H1 (cell line): ENCODE measurements around the gene RBBP5. TPM values are rescaled to one million over a fixed set of nuclear protein-coding genes. Genes with fewer than 3 reads are reported as not detected.

Source experiments
- CTCF ChIA-PET: fragments of 300-600 bp; sonication (Branson Sonifier 250); formaldehyde crosslinking; loops from one replicate; lab custom pipeline; 2021; ENCODE audit not compliant: partially characterized antibody; lab: Charles Lee
- POLR2A ChIA-PET: fragments of 300-600 bp; sonication (Branson Sonifier 250); formaldehyde crosslinking; loops from one replicate; lab custom pipeline; 2021; ENCODE audit warnings: inconsistent platforms; ENCODE audit not compliant: partially characterized antibody; lab: Charles Lee
- DNase-seq, 2 experiments: peaks; one replicate each; pipeline versions ENCODE4 v3.0.0 to v3.0.0-alpha.2; 2010 to 2022; ENCODE audit warnings: low spot score in 2 of 2, low read depth in 1 of 2, mixed read lengths in 1 of 2
- FAIRE-seq: peaks from 2 replicates; lab custom pipeline; 2011; peaks lifted over from hg19 to GRCh38; lab: Jason Lieb, UNC
- H2AFZ ChIP-seq: 2 replicates; pipeline ENCODE4 v1.8.1; 2012; ENCODE audit warnings: low read length, inconsistent platforms
- H2AK5ac ChIP-seq: 2 replicates; pipeline ENCODE4 v1.6.1; 2013; ENCODE audit warnings: low read depth, low read length
- H2BK120ac ChIP-seq: replicated peaks from 2 replicates; pipeline ENCODE3; 2013; ENCODE audit warnings: low read depth, low read length, inconsistent platforms
- H2BK12ac ChIP-seq: 2 replicates; pipeline ENCODE4 v1.6.1; 2013; ENCODE audit warnings: low read depth, low read length
- H2BK15ac ChIP-seq: 2 replicates; pipeline ENCODE4 v1.6.1; 2013; ENCODE audit warnings: low read length
- H2BK20ac ChIP-seq: 2 replicates; pipeline ENCODE4 v1.6.1; 2013; ENCODE audit warnings: low read length
- H2BK5ac ChIP-seq: 2 replicates; pipeline ENCODE4 v1.6.1; 2013; ENCODE audit warnings: low read depth, low read length
- H3K14ac ChIP-seq: 2 replicates; pipeline ENCODE4 v1.6.1; 2013; ENCODE audit warnings: inconsistent platforms; ENCODE audit not compliant: insufficient read length
- H3K18ac ChIP-seq: 2 replicates; pipeline ENCODE4 v1.6.1; 2013; ENCODE audit warnings: low read length; ENCODE audit errors: extremely low read depth
- H3K23ac ChIP-seq: 2 replicates; pipeline ENCODE4 v1.6.1; 2013; ENCODE audit warnings: inconsistent platforms; ENCODE audit not compliant: insufficient read length
- H3K23me2 ChIP-seq: 2 replicates; pipeline ENCODE4 v1.6.1; 2013; ENCODE audit warnings: low read depth, low read length
- H3K27ac ChIP-seq: 2 replicates; pipeline ENCODE4 v1.6.1; 2011; ENCODE audit warnings: low read depth, low read length, inconsistent platforms
- H3K27me3 ChIP-seq, 4 experiments: replicated peaks in 1 of 4; 1 replicate in 1 of 4; 2 replicates in 3 of 4; pipeline versions ENCODE4 v1.6.1 to v1.8.1; 2011 to 2013; ENCODE audit warnings: low read length in 3 of 4, mild to moderate bottlenecking in 3 of 4, inconsistent platforms in 2 of 4, mixed read lengths in 2 of 4, moderate library complexity in 1 of 4; ENCODE audit not compliant: control insufficient read depth in 3 of 4, insufficient read depth in 3 of 4; ENCODE audit errors: extremely low read depth in 1 of 4
- H3K36me3 ChIP-seq, 4 experiments: 2 replicates each; pipeline versions ENCODE4 v1.6.1 to v1.8.1; 2011 to 2013; ENCODE audit warnings: mild to moderate bottlenecking in 4 of 4, low read length in 3 of 4, moderate library complexity in 2 of 4, control low read depth in 1 of 4, inconsistent platforms in 1 of 4; ENCODE audit not compliant: insufficient read depth in 4 of 4, control insufficient read depth in 2 of 4
- H3K4ac ChIP-seq: replicated peaks from 2 replicates; pipeline ENCODE3; 2013; ENCODE audit warnings: low read length, low read depth, mixed read lengths, inconsistent platforms; ENCODE audit not compliant: insufficient read length
- H3K4me1 ChIP-seq, 4 experiments: replicated peaks in 1 of 4; 1 replicate in 1 of 4; 2 replicates in 3 of 4; pipeline versions ENCODE4 v1.6.1 to v1.8.1; 2011 to 2013; ENCODE audit warnings: low read length in 3 of 4, inconsistent platforms in 2 of 4, mixed read lengths in 1 of 4; ENCODE audit not compliant: insufficient read depth in 4 of 4, control insufficient read depth in 3 of 4
- H3K4me2 ChIP-seq, 2 experiments: 2 replicates each; pipeline versions ENCODE4 v1.6.1 to v1.8.1; 2011 to 2013; ENCODE audit warnings: low read depth in 2 of 2, low read length in 2 of 2, control low read depth in 1 of 2, inconsistent platforms in 1 of 2, mild to moderate bottlenecking in 1 of 2; ENCODE audit not compliant: insufficient read depth in 1 of 2
- H3K4me3 ChIP-seq, 4 experiments: fragments of 200-600, 300-600 bp in 1 of 4; sonication (generic), shearing (Covaris generic), sonication (Bioruptor Twin) in 1 of 4; 2 replicates each; pipeline versions ENCODE4 v1.5.1 to v1.8.1; 2011 to 2016; ENCODE audit warnings: low read length in 4 of 4, low read depth in 3 of 4, control low read depth in 2 of 4, inconsistent platforms in 2 of 4, mild to moderate bottlenecking in 2 of 4, mixed read lengths in 1 of 4, moderate library complexity in 1 of 4; ENCODE audit not compliant: insufficient read depth in 2 of 4; ENCODE audit errors: extremely low read depth in 1 of 4
- H3K56ac ChIP-seq: replicated peaks from 2 replicates; pipeline ENCODE3; 2013; ENCODE audit warnings: low read depth, mild to moderate bottlenecking, mixed read lengths, low read length, inconsistent platforms; ENCODE audit not compliant: insufficient read length
- H3K79me1 ChIP-seq: 2 replicates; pipeline ENCODE4 v1.6.1; 2013; ENCODE audit warnings: low read depth, low read length, control low read depth
- H3K79me2 ChIP-seq, 2 experiments: 2 replicates each; pipeline versions ENCODE4 v1.6.1 to v1.8.1; 2012 to 2013; ENCODE audit warnings: low read length in 2 of 2, mild to moderate bottlenecking in 2 of 2, inconsistent platforms in 1 of 2; ENCODE audit not compliant: insufficient read depth in 2 of 2, control insufficient read depth in 1 of 2
- H3K9ac ChIP-seq, 4 experiments: replicated peaks in 1 of 4; 1 replicate in 1 of 4; 2 replicates in 3 of 4; pipeline versions ENCODE4 v1.6.1 to v1.8.1; 2011 to 2013; ENCODE audit warnings: low read depth in 3 of 4, low read length in 3 of 4, control low read depth in 2 of 4, mild to moderate bottlenecking in 2 of 4, moderate library complexity in 2 of 4, inconsistent platforms in 1 of 4; ENCODE audit errors: extremely low read depth in 1 of 4
- H3K9me3 ChIP-seq, 2 experiments: 2 replicates each; pipeline versions ENCODE4 v1.6.1 to v1.8.1; 2012 to 2013; ENCODE audit warnings: mild to moderate bottlenecking in 2 of 2, moderate library complexity in 2 of 2, control low read depth in 1 of 2, inconsistent platforms in 1 of 2, low read depth in 1 of 2, low read length in 1 of 2, mixed read lengths in 1 of 2; ENCODE audit not compliant: insufficient read depth in 2 of 2
- H4K20me1 ChIP-seq, 2 experiments: replicated peaks in 1 of 2; 2 replicates each; pipeline versions ENCODE3 to v1.8.1; 2011 to 2013; ENCODE audit warnings: inconsistent platforms in 2 of 2, low read length in 2 of 2, mild to moderate bottlenecking in 1 of 2; ENCODE audit not compliant: insufficient read depth in 2 of 2, control insufficient read depth in 1 of 2
- H4K5ac ChIP-seq: 2 replicates; pipeline ENCODE4 v1.6.1; 2013; ENCODE audit warnings: low read length, low read depth, mixed read lengths, inconsistent platforms; ENCODE audit not compliant: insufficient read length
- H4K8ac ChIP-seq: 2 replicates; pipeline ENCODE4 v1.8.0; 2013; ENCODE audit warnings: mild to moderate bottlenecking, moderate library complexity, low read length, inconsistent platforms; ENCODE audit not compliant: insufficient read depth; ENCODE audit errors: extremely low read depth
- H4K91ac ChIP-seq: replicated peaks from 2 replicates; pipeline ENCODE3; 2013; ENCODE audit warnings: low read length, mixed read lengths, inconsistent platforms; ENCODE audit not compliant: insufficient read length
- BACH1 ChIP-seq: IDR thresholded peaks from 2 replicates; pipeline ENCODE4 v1.6.1; 2012; ENCODE audit warnings: low read length, improper control_type of control experiment
- BRCA1 ChIP-seq: IDR thresholded peaks from 2 replicates; pipeline ENCODE4 v1.6.1; 2012; ENCODE audit warnings: low read depth, low read length, improper control_type of control experiment
- CBX5 ChIP-seq: fragments of 300-800, 300-1000 bp; sonication (generic); IDR thresholded peaks from 2 replicates; pipeline ENCODE4 v1.7.1; 2016; ENCODE audit warnings: antibody characterized with exemption, low read length, low read depth
- POLR2AphosphoS5 ChIP-seq: IDR thresholded peaks from 2 replicates; pipeline ENCODE4 v1.6.1; 2011; ENCODE audit warnings: low read depth, low read length
- RAD21 ChIP-seq, 2 experiments: IDR thresholded peaks in 1 of 2; conservative IDR thresholded peaks in 1 of 2; 2 replicates each; pipeline ENCODE4 v1.6.1; 2011; ENCODE audit warnings: low read depth in 2 of 2, low read length in 2 of 2, improper control_type of control experiment in 1 of 2, inconsistent platforms in 1 of 2, mild to moderate bottlenecking in 1 of 2, moderate library complexity in 1 of 2
- TBP ChIP-seq: IDR thresholded peaks from 2 replicates; pipeline ENCODE4 v1.6.1; 2011; ENCODE audit warnings: low read depth, low read length, improper control_type of control experiment
- TEAD4 ChIP-seq: IDR thresholded peaks from 2 replicates; pipeline ENCODE4 v1.6.1; 2012; ENCODE audit warnings: low read depth, low read length, inconsistent platforms, mixed read lengths
- ZNF274 ChIP-seq: IDR thresholded peaks from 2 replicates; pipeline ENCODE4 v1.7.0; 2012; ENCODE audit warnings: low read length, borderline replicate concordance; ENCODE audit errors: extremely low read depth
- WGBS, 2 experiments: shearing (Covaris generic) in 1 of 2; methylation state at CpG; one replicate each; pipeline versions ENCODE4 v1.1.6 to v1.1.7; 2013 to 2015; ENCODE audit warnings: low lambda C conversion rate in 2 of 2, mixed read lengths in 2 of 2, inconsistent platforms in 1 of 2, low coverage in 1 of 2, missing lambda C conversion rate in 1 of 2; ENCODE audit not compliant: insufficient replicate concordance in 2 of 2, insufficient coverage in 1 of 2, insufficient read length in 1 of 2; ENCODE audit errors: extremely low coverage in 1 of 2, missing lambda C conversion rate in 1 of 2; 5-methylcytosine and 5-hydroxymethylcytosine counted together
- polyA plus RNA-seq, 7 experiments: library from polyadenylated mRNA; depleted of rRNA in 3 of 7; stranded (reverse) in 5 of 7; unstranded in 2 of 7; fragments of >200 nt in 5 of 7; fragments of 200-250 nt in 2 of 7; gene quantifications; 1 replicate in 5 of 7; 2 replicates in 1 of 7; 4 replicates in 1 of 7; pipeline versions ENCODE4 v1.2.1 to v1.2.3, GENCODE V29; 2011 to 2013; ENCODE audit warnings: missing spikeins in 2 of 7, mixed read lengths in 2 of 7
- total RNA-seq: library from RNA; stranded (reverse); fragmentation: NEBNext Ultra II Directional; extraction: Animal tissue kit (Norgen Biotek cat#: 25700); gene quantifications from 2 replicates; pipeline ENCODE4 v1.2.1, GENCODE V29; 2021
- TF ChIP-seq, protein P1 (sequence below): IDR thresholded peaks from 2 replicates; pipeline ENCODE4 v1.6.1; 2012; ENCODE audit warnings: low read length, inconsistent platforms
- TF ChIP-seq, protein P2 (sequence below): IDR thresholded peaks from 2 replicates; pipeline ENCODE4 v1.6.1; 2012; ENCODE audit warnings: inconsistent platforms

The RBBP5 gene
- total and polyA plus RNA-seq, 2 of the 8 experiments (the other 6 are each of a cell fraction or from before 2014, with no cell fraction given): 6.7 to 21.5 TPM

DNA sequence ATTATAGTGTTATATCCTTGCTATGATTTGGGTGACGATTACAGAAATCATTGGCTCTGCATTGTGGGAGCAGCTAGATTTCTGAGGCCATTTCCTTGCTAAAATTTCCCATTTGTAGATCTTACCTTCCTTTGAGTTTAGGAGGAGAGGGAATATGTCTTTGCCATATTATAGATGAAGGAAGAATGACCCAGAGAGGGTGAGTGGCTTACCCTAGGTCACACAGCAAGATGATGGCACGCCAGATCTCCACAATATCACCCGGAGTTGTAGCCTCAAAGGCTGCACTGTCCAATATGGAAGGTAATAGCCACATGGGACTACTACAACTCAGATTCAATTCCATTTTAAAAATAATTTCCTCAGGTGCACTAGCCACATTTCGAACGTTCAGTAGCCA, 68.5 kb downstream of the RBBP5 start:
- no peak overlapping the region for H3K56ac ChIP-seq
- H2AK5ac ChIP-seq: no peak overlapping the region
- CTCF ChIA-PET: interaction anchor here (0.8 to 38.9 kb wide), 8 partner anchors 9 to 308 kb away, joined by 3 to 1336 read pairs (median 7); partner anchors contain the start of gene CNTN2
- no peak overlapping the region for H3K4ac ChIP-seq
- no peak overlapping the region for H2BK12ac ChIP-seq
- no peak overlapping the region for H2AFZ ChIP-seq
- 84% methylated on average over 5 of the region's 5 CpGs; no CpG with 5 or more reads in 1 of the 2 experiments for WGBS, 2 experiments
- H2BK20ac ChIP-seq: no peak overlapping the region
- H3K4me3 ChIP-seq: no peak overlapping the region
- H2BK120ac ChIP-seq: no peak overlapping the region
- H3K9ac ChIP-seq: no peak overlapping the region
- peaks cover 2% of the 10 kb centered on the region in 2 experiments for H4K20me1 ChIP-seq
- H3K4me1 ChIP-seq: no peaks in the 10 kb centered on the region; a peak in 1 of 7 replicates
- no peak overlapping the region for H4K91ac ChIP-seq
- no peak overlapping the region for H3K18ac ChIP-seq
- no peak overlapping the region for H2BK5ac ChIP-seq
- H4K5ac ChIP-seq: no peak overlapping the region
- POLR2A ChIA-PET: interaction anchor here (1.1 to 1.3 kb wide), 2 partner anchors 9 to 206 kb away, joined by 3 read pairs; no protein-coding TSS in a partner anchor
- H4K8ac ChIP-seq: no peak overlapping the region
- H2BK15ac ChIP-seq: no peak overlapping the region
- no peaks in the 10 kb centered on the region for H3K36me3 ChIP-seq
- H3K79me2 ChIP-seq: no peaks in the 10 kb centered on the region
- DNase-seq: no peak
- no peak overlapping the region for H3K14ac ChIP-seq
- H3K27me3 ChIP-seq: no peaks in the 10 kb centered on the region
- no peaks in the 10 kb centered on the region for H3K9me3 ChIP-seq
- no peaks in the 10 kb centered on the region for H3K23me2 ChIP-seq
- no peak overlapping the region for H3K27ac ChIP-seq
- H3K23ac ChIP-seq: no peak overlapping the region
- H3K4me2 ChIP-seq: no peak overlapping the region
- no peaks in the 10 kb centered on the region for H3K79me1 ChIP-seq
- FAIRE-seq: no peak
- TF ChIP-seq, protein P1, sequence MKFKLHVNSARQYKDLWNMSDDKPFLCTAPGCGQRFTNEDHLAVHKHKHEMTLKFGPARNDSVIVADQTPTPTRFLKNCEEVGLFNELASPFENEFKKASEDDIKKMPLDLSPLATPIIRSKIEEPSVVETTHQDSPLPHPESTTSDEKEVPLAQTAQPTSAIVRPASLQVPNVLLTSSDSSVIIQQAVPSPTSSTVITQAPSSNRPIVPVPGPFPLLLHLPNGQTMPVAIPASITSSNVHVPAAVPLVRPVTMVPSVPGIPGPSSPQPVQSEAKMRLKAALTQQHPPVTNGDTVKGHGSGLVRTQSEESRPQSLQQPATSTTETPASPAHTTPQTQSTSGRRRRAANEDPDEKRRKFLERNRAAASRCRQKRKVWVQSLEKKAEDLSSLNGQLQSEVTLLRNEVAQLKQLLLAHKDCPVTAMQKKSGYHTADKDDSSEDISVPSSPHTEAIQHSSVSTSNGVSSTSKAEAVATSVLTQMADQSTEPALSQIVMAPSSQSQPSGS: no peak
- TF ChIP-seq ZNF274 (no peak), TEAD4 (no peak), POLR2AphosphoS5 (no peak), BRCA1 (no peak), CBX5 (no peak), BACH1 (no peak), RAD21 (IDR thresholded peaks at IDR 0.05 in 1 of 2, conservative IDR thresholded peaks at IDR 0.05 in 1 of 2; ENCODE audit: low read depth in 2 of 2, low read length in 2 of 2) (no peak), TBP (no peak)
- TF ChIP-seq, protein P2, sequence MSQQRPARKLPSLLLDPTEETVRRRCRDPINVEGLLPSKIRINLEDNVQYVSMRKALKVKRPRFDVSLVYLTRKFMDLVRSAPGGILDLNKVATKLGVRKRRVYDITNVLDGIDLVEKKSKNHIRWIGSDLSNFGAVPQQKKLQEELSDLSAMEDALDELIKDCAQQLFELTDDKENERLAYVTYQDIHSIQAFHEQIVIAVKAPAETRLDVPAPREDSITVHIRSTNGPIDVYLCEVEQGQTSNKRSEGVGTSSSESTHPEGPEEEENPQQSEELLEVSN: no peak
